Stimulated activated CD8-positive, alpha-beta memory T cell treated with anti-CD3 and anti-CD28 coated beads, Interleukin-7, amount 100 ng/mL, for 4 hours (primary cell): ENCODE measurements around the gene STK17A.
A peak's percentile ranks its signal among the peaks of the same experiment; 100 is the strongest.
"Not testable (repeated sequence)": the region's sequence is repeated elsewhere in the genome, so short reads cannot be mapped to it uniquely, and the experiment has no call there.

ENCODE experiments used
- DNase-seq, 2 donors: peaks; one replicate each; pipeline ENCODE4 v3.0.0-alpha.2; 2020; ENCODE audit warnings: low read depth in 2 of 2

Gene STK17A

GRCh38 chr7:43596426-43596825 lies 13.5 kb downstream of the STK17A start:
- DNase-seq: not testable (repeated sequence)

GRCh38 chr7:43600056-43600455 lies 17.1 kb downstream of the STK17A start:
- DNase-seq: no peak

GRCh38 chr7:43602256-43602655 lies 19.3 kb downstream of the STK17A start:
- no peak for DNase-seq

GRCh38 chr7:43604251-43604650 lies 21.3 kb downstream of the STK17A start:
- no peak for DNase-seq

GRCh38 chr7:43609097-43609496 lies 26.2 kb downstream of the STK17A start:
- no peak for DNase-seq

- no peak for DNase-seq
Observed at GRCh38 chr7:43612128-43612527, 29.2 kb downstream of the STK17A start.

GRCh38 chr7:43612599-43613589 lies 30.0 kb downstream of the STK17A start:
- no peak for DNase-seq

- DNase-seq: no peak
Observed at GRCh38 chr7:43615558-43616145, 32.7 kb downstream of the STK17A start.

- DNase-seq: no peak
Observed at GRCh38 chr7:43616977-43617376, 34.1 kb downstream of the STK17A start.

GRCh38 chr7:43618073-43618472 lies 35.2 kb downstream of the STK17A start:
- no peak for DNase-seq

GRCh38 chr7:43619213-43620012 lies 36.5 kb downstream of the STK17A start:
- no peak for DNase-seq

- DNase-seq: no peak
Observed at GRCh38 chr7:43621729-43622448, 39.0 kb downstream of the STK17A start.

GRCh38 chr7:43624156-43624555 lies 41.2 kb downstream of the STK17A start:
- no peak for DNase-seq

- DNase-seq: peak; percentile 43 to 50
Observed at GRCh38 chr7:43625453-43625852, 42.5 kb downstream of the STK17A start.

GRCh38 chr7:43625980-43626379 lies 43.1 kb downstream of the STK17A start:
- DNase-seq: no peak

GRCh38 chr7:43626695-43627094 lies 43.8 kb downstream of the STK17A start:
- no peak for DNase-seq

- not testable (repeated sequence) for DNase-seq
Observed at GRCh38 chr7:43627798-43628197, 44.9 kb downstream of the STK17A start.

- no peak for DNase-seq
Observed at GRCh38 chr7:43628431-43628830, 45.5 kb downstream of the STK17A start.

- DNase-seq: no peak
Observed at GRCh38 chr7:43629857-43630256, 46.9 kb downstream of the STK17A start.

GRCh38 chr7:43630482-43630881 lies 47.6 kb downstream of the STK17A start:
- no peak for DNase-seq

GRCh38 chr7:43631559-43631958 lies 48.7 kb downstream of the STK17A start:
- no peak for DNase-seq

GRCh38 chr7:43632746-43633145 lies 49.8 kb downstream of the STK17A start:
- DNase-seq: no peak
